ENCODE results near the gene MED22.

- TF ChIP-seq YY1 (IDR thresholded peaks at IDR 0.05; ENCODE audit: insufficient read depth, insufficient read length) (no peak), SUZ12 (IDR thresholded peaks at IDR 0.05; ENCODE audit: extremely low read depth, insufficient read depth, insufficient read length) (no peak), ZNF274 (IDR thresholded peaks at IDR 0.05; ENCODE audit: low read depth, low read length) (no peak)
Measured at GRCh38 chr9:133361507-133362092, 13.7 kb upstream of the MED22 start.
